HCT116 (cell line): ENCODE measurements around the gene GARIN3.

Source experiments
- CTCF ChIP-seq, 3 experiments: fragments of 200-600 bp in 1 of 3; sonication (generic) in 1 of 3; IDR thresholded peaks in 2 of 3; conservative IDR thresholded peaks in 1 of 3; 2 replicates each; pipeline ENCODE4 v1.5.1; 2012 to 2017; ENCODE audit warnings: low read depth in 2 of 3, low read length in 2 of 3, antibody characterized with exemption in 1 of 3, borderline replicate concordance in 1 of 3, control low read depth in 1 of 3, mild to moderate bottlenecking in 1 of 3, mixed read lengths in 1 of 3, mixed run types in 1 of 3, moderate library complexity in 1 of 3; ENCODE audit not compliant: insufficient read depth in 1 of 3
- FOSL1 ChIP-seq: IDR thresholded peaks from 2 replicates; pipeline ENCODE4 v1.6.1; 2012; ENCODE audit warnings: low read depth
- JUND ChIP-seq: IDR thresholded peaks from 2 replicates; pipeline ENCODE4 v1.6.1; 2012

GRCh38 chr5:157175071-157175612, 9.1 kb upstream of the GARIN3 start:
- no peak for TF ChIP-seq CTCF (IDR thresholded peaks at IDR 0.05 in 2 of 3, conservative IDR thresholded peaks at IDR 0.05 in 1 of 3; ENCODE audit: borderline replicate concordance in 1 of 3, insufficient read depth in 1 of 3, low read depth in 2 of 3, low read length in 2 of 3)
- TF ChIP-seq FOSL1, result no peak
- no peak for TF ChIP-seq JUND
